GM12878 (cell line): Measurements from ENCODE around the gene CLIC6. TPM values are rescaled to one million over a fixed set of nuclear protein-coding genes. Genes with fewer than 3 reads are reported as not detected.

Experiments
- BCL11A ChIP-seq: IDR thresholded peaks from 2 replicates; pipeline ENCODE4 v1.6.1; 2011; ENCODE audit warnings: low read depth, low read length
- CBFB ChIP-seq: IDR thresholded peaks from 2 replicates; pipeline ENCODE4 v1.6.1; 2016; ENCODE audit warnings: antibody characterized with exemption, low read depth
- EED ChIP-seq: sonication (generic); IDR thresholded peaks from 2 replicates; pipeline ENCODE4 v1.6.1; 2016; ENCODE audit warnings: antibody characterized with exemption, low read depth
- EGR1 ChIP-seq, 2 experiments: IDR thresholded peaks; 1 replicate in 1 of 2; 2 replicates in 1 of 2; pipeline ENCODE4 v1.6.1; 2011 to 2012; ENCODE audit warnings: low read depth in 2 of 2, low read length in 2 of 2, borderline replicate concordance in 1 of 2, mild to moderate bottlenecking in 1 of 2, moderate library complexity in 1 of 2
- ETV6 ChIP-seq, 2 experiments: fragments of 450-650 bp in 1 of 2; IDR thresholded peaks in 1 of 2; conservative IDR thresholded peaks in 1 of 2; 2 replicates each; pipeline ENCODE4 v1.6.1; 2014; ENCODE audit warnings: antibody characterized with exemption in 1 of 2, borderline replicate concordance in 1 of 2, low read depth in 1 of 2, mild to moderate bottlenecking in 1 of 2, moderate library complexity in 1 of 2
- IRF4 ChIP-seq: IDR thresholded peaks from 2 replicates; pipeline ENCODE4 v1.6.1; 2011; ENCODE audit warnings: low read depth, low read length
- KLF5 ChIP-seq: fragments of 450-650 bp; IDR thresholded peaks from 2 replicates; pipeline ENCODE4 v1.6.1; 2014; ENCODE audit warnings: mild to moderate bottlenecking; ENCODE audit not compliant: partially characterized antibody
- MTA3 ChIP-seq: IDR thresholded peaks from 2 replicates; pipeline ENCODE4 v1.6.1; 2012; ENCODE audit warnings: low read length, inconsistent platforms, borderline replicate concordance
- MYB ChIP-seq: fragments of 150-350 bp; IDR thresholded peaks from 2 replicates; pipeline ENCODE4 v1.6.1; 2014; ENCODE audit warnings: mild to moderate bottlenecking, low read depth, low read length, borderline replicate concordance
- NBN ChIP-seq: fragments of 450-650 bp; IDR thresholded peaks from 2 replicates; pipeline ENCODE4 v1.6.1; 2016
- NFIC ChIP-seq: IDR thresholded peaks from 2 replicates; pipeline ENCODE4 v1.6.1; 2012; ENCODE audit warnings: low read depth, mild to moderate bottlenecking, inconsistent platforms, low read length, moderate library complexity
- NR2F1 ChIP-seq: fragments of 450-650 bp; conservative IDR thresholded peaks from 2 replicates; pipeline ENCODE4 v1.6.1; 2017; ENCODE audit warnings: mild to moderate bottlenecking
- RUNX3 ChIP-seq: IDR thresholded peaks from 2 replicates; pipeline ENCODE4 v1.6.1; 2012; ENCODE audit warnings: low read length, inconsistent platforms
- TCF12 ChIP-seq: IDR thresholded peaks from 2 replicates; pipeline ENCODE4 v1.6.1; 2011; ENCODE audit warnings: low read depth, mild to moderate bottlenecking, low read length
- TCF7 ChIP-seq: IDR thresholded peaks from 2 replicates; pipeline ENCODE4 v1.6.1; 2014; ENCODE audit warnings: antibody characterized with exemption, borderline replicate concordance
- WRNIP1 ChIP-seq: IDR thresholded peaks from 2 replicates; pipeline ENCODE4 v1.6.1; 2011; ENCODE audit warnings: low read depth, low read length, improper control_type of control experiment, borderline replicate concordance
- YY1 ChIP-seq: IDR thresholded peaks from 2 replicates; pipeline ENCODE4 v1.6.1; 2011; ENCODE audit warnings: low read depth, mild to moderate bottlenecking, low read length
- polyA plus RNA-seq, 11 experiments: library from polyadenylated mRNA; depleted of rRNA in 4 of 11; unstranded in 6 of 11; stranded (reverse) in 5 of 11; fragments of >200 nt; fragmentation: Nextera tagmentation in 4 of 11; fragmentation: Illumina TruSeq in 1 of 11; extraction: Ambion mirVana in 4 of 11; extraction: Trizol in 1 of 11; gene quantifications; 1 replicate in 1 of 11; 2 replicates in 10 of 11; pipeline versions ENCODE4 v1.2.1 to v1.2.3, GENCODE V29; 2011 to 2016; ENCODE audit warnings: inconsistent platforms in 2 of 11, missing spikeins in 2 of 11, low read depth in 1 of 11
- total RNA-seq, 4 experiments: library from RNA; depleted of rRNA in 3 of 4; stranded (reverse); fragments of >200 nt in 3 of 4; fragmentation: Illumina TruSeq in 1 of 4; extraction: Trizol in 1 of 4; gene quantifications; 2 replicates each; pipeline versions ENCODE4 v1.2.1 to v1.2.3, GENCODE V29; 2013 to 2021
- TF ChIP-seq, protein P1 (sequence below): IDR thresholded peaks from 2 replicates; pipeline ENCODE4 v1.6.1; 2012; ENCODE audit warnings: mild to moderate bottlenecking, low read depth, low read length
- TF ChIP-seq, protein P2 (sequence below): IDR thresholded peaks from 2 replicates; pipeline ENCODE4 v1.6.1; 2012; ENCODE audit warnings: improper control_type of control experiment, low read depth, low read length; ENCODE audit not compliant: insufficient replicate concordance
- TF ChIP-seq, protein P3 (sequence below): fragments of 450-650 bp; IDR thresholded peaks from 2 replicates; pipeline ENCODE4 v1.6.1; 2016; ENCODE audit warnings: mild to moderate bottlenecking

The CLIC6 gene
- total and polyA plus RNA-seq, 10 of the 15 experiments (the other 5 are each of a cell fraction or from before 2014, with no cell fraction given) = 5.7 to 34.1 (median 11.2) TPM

DNA sequence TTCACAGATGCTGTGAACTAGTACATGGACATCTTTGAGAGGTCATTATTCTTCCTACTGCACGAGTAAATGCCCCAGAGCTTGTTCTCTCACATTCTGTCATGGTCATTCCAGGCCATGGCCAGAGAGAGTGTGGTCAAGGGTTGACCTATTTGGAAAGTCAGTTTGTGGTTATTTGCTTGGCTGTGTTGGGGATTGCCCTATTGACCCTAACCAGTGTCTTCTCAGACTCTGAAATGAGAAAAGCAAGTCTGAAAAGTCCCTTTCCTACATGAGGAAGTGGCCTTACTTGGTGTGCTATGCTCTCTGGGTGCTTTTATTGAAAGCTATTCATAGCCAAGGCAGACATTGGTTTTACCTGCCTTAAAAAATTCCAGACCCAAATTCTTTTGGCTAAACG, 26.6 kb downstream of the CLIC6 start (continued):
- TF ChIP-seq, protein P1, sequence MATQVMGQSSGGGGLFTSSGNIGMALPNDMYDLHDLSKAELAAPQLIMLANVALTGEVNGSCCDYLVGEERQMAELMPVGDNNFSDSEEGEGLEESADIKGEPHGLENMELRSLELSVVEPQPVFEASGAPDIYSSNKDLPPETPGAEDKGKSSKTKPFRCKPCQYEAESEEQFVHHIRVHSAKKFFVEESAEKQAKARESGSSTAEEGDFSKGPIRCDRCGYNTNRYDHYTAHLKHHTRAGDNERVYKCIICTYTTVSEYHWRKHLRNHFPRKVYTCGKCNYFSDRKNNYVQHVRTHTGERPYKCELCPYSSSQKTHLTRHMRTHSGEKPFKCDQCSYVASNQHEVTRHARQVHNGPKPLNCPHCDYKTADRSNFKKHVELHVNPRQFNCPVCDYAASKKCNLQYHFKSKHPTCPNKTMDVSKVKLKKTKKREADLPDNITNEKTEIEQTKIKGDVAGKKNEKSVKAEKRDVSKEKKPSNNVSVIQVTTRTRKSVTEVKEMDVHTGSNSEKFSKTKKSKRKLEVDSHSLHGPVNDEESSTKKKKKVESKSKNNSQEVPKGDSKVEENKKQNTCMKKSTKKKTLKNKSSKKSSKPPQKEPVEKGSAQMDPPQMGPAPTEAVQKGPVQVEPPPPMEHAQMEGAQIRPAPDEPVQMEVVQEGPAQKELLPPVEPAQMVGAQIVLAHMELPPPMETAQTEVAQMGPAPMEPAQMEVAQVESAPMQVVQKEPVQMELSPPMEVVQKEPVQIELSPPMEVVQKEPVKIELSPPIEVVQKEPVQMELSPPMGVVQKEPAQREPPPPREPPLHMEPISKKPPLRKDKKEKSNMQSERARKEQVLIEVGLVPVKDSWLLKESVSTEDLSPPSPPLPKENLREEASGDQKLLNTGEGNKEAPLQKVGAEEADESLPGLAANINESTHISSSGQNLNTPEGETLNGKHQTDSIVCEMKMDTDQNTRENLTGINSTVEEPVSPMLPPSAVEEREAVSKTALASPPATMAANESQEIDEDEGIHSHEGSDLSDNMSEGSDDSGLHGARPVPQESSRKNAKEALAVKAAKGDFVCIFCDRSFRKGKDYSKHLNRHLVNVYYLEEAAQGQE = no peak
- TF ChIP-seq, protein P2, sequence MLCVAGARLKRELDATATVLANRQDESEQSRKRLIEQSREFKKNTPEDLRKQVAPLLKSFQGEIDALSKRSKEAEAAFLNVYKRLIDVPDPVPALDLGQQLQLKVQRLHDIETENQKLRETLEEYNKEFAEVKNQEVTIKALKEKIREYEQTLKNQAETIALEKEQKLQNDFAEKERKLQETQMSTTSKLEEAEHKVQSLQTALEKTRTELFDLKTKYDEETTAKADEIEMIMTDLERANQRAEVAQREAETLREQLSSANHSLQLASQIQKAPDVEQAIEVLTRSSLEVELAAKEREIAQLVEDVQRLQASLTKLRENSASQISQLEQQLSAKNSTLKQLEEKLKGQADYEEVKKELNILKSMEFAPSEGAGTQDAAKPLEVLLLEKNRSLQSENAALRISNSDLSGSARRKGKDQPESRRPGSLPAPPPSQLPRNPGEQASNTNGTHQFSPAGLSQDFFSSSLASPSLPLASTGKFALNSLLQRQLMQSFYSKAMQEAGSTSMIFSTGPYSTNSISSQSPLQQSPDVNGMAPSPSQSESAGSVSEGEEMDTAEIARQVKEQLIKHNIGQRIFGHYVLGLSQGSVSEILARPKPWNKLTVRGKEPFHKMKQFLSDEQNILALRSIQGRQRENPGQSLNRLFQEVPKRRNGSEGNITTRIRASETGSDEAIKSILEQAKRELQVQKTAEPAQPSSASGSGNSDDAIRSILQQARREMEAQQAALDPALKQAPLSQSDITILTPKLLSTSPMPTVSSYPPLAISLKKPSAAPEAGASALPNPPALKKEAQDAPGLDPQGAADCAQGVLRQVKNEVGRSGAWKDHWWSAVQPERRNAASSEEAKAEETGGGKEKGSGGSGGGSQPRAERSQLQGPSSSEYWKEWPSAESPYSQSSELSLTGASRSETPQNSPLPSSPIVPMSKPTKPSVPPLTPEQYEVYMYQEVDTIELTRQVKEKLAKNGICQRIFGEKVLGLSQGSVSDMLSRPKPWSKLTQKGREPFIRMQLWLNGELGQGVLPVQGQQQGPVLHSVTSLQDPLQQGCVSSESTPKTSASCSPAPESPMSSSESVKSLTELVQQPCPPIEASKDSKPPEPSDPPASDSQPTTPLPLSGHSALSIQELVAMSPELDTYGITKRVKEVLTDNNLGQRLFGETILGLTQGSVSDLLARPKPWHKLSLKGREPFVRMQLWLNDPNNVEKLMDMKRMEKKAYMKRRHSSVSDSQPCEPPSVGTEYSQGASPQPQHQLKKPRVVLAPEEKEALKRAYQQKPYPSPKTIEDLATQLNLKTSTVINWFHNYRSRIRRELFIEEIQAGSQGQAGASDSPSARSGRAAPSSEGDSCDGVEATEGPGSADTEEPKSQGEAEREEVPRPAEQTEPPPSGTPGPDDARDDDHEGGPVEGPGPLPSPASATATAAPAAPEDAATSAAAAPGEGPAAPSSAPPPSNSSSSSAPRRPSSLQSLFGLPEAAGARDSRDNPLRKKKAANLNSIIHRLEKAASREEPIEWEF = no peak
- no peak for TF ChIP-seq TCF7
- no peak for TF ChIP-seq YY1
- TF ChIP-seq IRF4 = peak; percentile 78
- peak; percentile 90 for TF ChIP-seq NFIC
- peak; percentile 35; the same call in 1 of the 2 replicates for TF ChIP-seq TCF12
- no peak for TF ChIP-seq WRNIP1
- peak; percentile 99 for TF ChIP-seq RUNX3
- peak; percentile 34; the same call in 1 of the 2 replicates for TF ChIP-seq NBN
- TF ChIP-seq MTA3 = no peak; the same call in 1 of the 2 replicates
- peak; percentile 98 for TF ChIP-seq NR2F1
- peak; percentile 94 for TF ChIP-seq BCL11A
- TF ChIP-seq EED = peak; percentile 92
- no peak for TF ChIP-seq EGR1 (IDR thresholded peaks at IDR 0.05; ENCODE audit: borderline replicate concordance in 1 of 2, low read depth in 2 of 2, low read length in 2 of 2)
- TF ChIP-seq MYB = no peak
- no peak for TF ChIP-seq KLF5
- peak; percentile 74; the same call in 1 of the 2 replicates for TF ChIP-seq CBFB
- TF ChIP-seq ETV6 (conservative IDR thresholded peaks at IDR 0.05 in 1 of 2, IDR thresholded peaks at IDR 0.05 in 1 of 2; ENCODE audit: borderline replicate concordance in 1 of 2, low read depth in 1 of 2) = peak in 1 of 2 experiments; percentile 71; a peak in 1 of 4 replicates
- TF ChIP-seq, protein P3, sequence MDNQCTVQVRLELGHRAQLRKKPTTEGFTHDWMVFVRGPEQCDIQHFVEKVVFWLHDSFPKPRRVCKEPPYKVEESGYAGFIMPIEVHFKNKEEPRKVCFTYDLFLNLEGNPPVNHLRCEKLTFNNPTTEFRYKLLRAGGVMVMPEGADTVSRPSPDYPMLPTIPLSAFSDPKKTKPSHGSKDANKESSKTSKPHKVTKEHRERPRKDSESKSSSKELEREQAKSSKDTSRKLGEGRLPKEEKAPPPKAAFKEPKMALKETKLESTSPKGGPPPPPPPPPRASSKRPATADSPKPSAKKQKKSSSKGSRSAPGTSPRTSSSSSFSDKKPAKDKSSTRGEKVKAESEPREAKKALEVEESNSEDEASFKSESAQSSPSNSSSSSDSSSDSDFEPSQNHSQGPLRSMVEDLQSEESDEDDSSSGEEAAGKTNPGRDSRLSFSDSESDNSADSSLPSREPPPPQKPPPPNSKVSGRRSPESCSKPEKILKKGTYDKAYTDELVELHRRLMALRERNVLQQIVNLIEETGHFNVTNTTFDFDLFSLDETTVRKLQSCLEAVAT = peak; percentile 70; the same call in 1 of the 2 replicates
